Measurements from ENCODE around the gene KLHL14. TPM values are rescaled to one million over a fixed set of nuclear protein-coding genes. Genes with fewer than 3 reads are reported as not detected.

KLHL14 gene
- total and polyA plus RNA-seq, 2 of the 13 experiments (the other 11 are each of a cell fraction or from before 2014, with no cell fraction given), result 16.0 to 41.8 TPM

GRCh38 chr18:32770054-32770665 lies 2.7 kb downstream of the KLHL14 start (continued):
- TF ChIP-seq CBX5 (CRISPR knock-in tag; IDR thresholded peaks at IDR 0.05; ENCODE audit: borderline replicate concordance) (0 out of 2 replicates have a peak, but pooled peaks have one; percentile 5), ELF1 (CRISPR knock-in tag; IDR thresholded peaks at IDR 0.05) (no peak; the same call in 1 of the 2 replicates), ZNF414 (CRISPR knock-in tag; IDR thresholded peaks at IDR 0.05) (no peak; the same call in 1 of the 2 replicates), ZNF44 (CRISPR knock-in tag; IDR thresholded peaks at IDR 0.05) (no peak), DMAP1 (CRISPR knock-in tag; IDR thresholded peaks at IDR 0.05) (peak; percentile 9; the same call in 1 of the 2 replicates), NR0B2 (CRISPR knock-in tag; IDR thresholded peaks at IDR 0.05) (no peak), KDM5A (IDR thresholded peaks at IDR 0.05; ENCODE audit: borderline replicate concordance, low read length) (peak; percentile 70), ZSCAN20 (CRISPR knock-in tag; IDR thresholded peaks at IDR 0.05; ENCODE audit: borderline replicate concordance) (no peak), ZBTB38 (CRISPR knock-in tag; IDR thresholded peaks at IDR 0.05) (0 out of 2 replicates have a peak, but pooled peaks have one; percentile 56), ZNF576 (CRISPR knock-in tag; IDR thresholded peaks at IDR 0.05) (no peak), ZBTB8A (CRISPR knock-in tag; IDR thresholded peaks at IDR 0.05; ENCODE audit: borderline replicate concordance, low read depth) (no peak), ZHX2 (IDR thresholded peaks at IDR 0.05; ENCODE audit: low read depth) (no peak), ZHX2 (CRISPR knock-in tag; IDR thresholded peaks at IDR 0.05; ENCODE audit: borderline replicate concordance) (0 out of 2 replicates have a peak, but pooled peaks have one; percentile 32), TBX2 (CRISPR knock-in tag; IDR thresholded peaks at IDR 0.05; ENCODE audit: borderline replicate concordance) (peak; percentile 75; the same call in 1 of the 2 replicates), FOXM1 (CRISPR knock-in tag; IDR thresholded peaks at IDR 0.05) (no peak), ZNF691 (CRISPR knock-in tag; IDR thresholded peaks at IDR 0.05; ENCODE audit: borderline replicate concordance, low read depth) (no peak; the same call in 1 of the 2 replicates), DPF2 (CRISPR knock-in tag; IDR thresholded peaks at IDR 0.05; ENCODE audit: borderline replicate concordance, low read depth) (no peak), ZNF3 (CRISPR knock-in tag; IDR thresholded peaks at IDR 0.05) (no peak), NR2F2 (IDR thresholded peaks at IDR 0.05; ENCODE audit: borderline replicate concordance, low read depth) (no peak), ZNF644 (CRISPR knock-in tag; IDR thresholded peaks at IDR 0.05; ENCODE audit: low read depth) (no peak), ZFP90 (CRISPR knock-in tag; IDR thresholded peaks at IDR 0.05; ENCODE audit: borderline replicate concordance) (peak; percentile 55; the same call in 1 of the 2 replicates), ZNF160 (CRISPR knock-in tag; IDR thresholded peaks at IDR 0.05) (no peak), ESRRA (CRISPR knock-in tag; IDR thresholded peaks at IDR 0.05; ENCODE audit: low read depth) (no peak; the same call in 1 of the 2 replicates)

All from HepG2 (cell line).